ENCODE data around the gene SLC25A38. TPM values are rescaled to one million over a fixed set of nuclear protein-coding genes. Genes with fewer than 3 reads are reported as not detected.

The SLC25A38 gene
- total RNA-seq, 2 experiments from 2014 or later = 34.2 to 35.8 TPM

Other genes with a start within 250 kb of the SLC25A38 start
- 10 to 100 TPM; 32.5 to 33.2 TPM for gene CSRNP1, start 229.8 kb upstream of the SLC25A38 start, total RNA-seq
- gene XIRP1, start 190.8 kb upstream of the SLC25A38 start, total RNA-seq = under 1 TPM; 0.03 to 0.05 TPM
- 1 to 10 TPM; 5.5 to 6.2 TPM for gene CX3CR1, start 103.3 kb upstream of the SLC25A38 start, total RNA-seq
- gene CCR8, start 53.7 kb upstream of the SLC25A38 start, total RNA-seq = 1 to 10 TPM; 7.6 to 7.9 TPM
- 1,000 to 10,000 TPM; 1,345 to 1,384 TPM for gene RPSA, start 23.4 kb downstream of the SLC25A38 start, total RNA-seq
- not detected for gene MOBP, start 84.3 kb downstream of the SLC25A38 start, total RNA-seq